NCI-H82 treated with DMSO at 0.1 percent for 48 hours (cell line): Measurements from ENCODE around the gene CFDP1.
"Not testable (repeated sequence)": the region's sequence is repeated elsewhere in the genome, so short reads cannot be mapped to it uniquely, and the experiment has no call there.

ENCODE experiments used
- DNase-seq: peaks from one replicate; lab custom pipeline; 2025; ENCODE audit not compliant: unreplicated experiment; lab: John Stamatoyannopoulos, UW

The CFDP1 gene

GRCh38 chr16:75459691-75460090 lies 26.4 kb upstream of the CFDP1 start:
- no peak for DNase-seq

- DNase-seq: no peak
These were observed 25.1 kb upstream of the CFDP1 start for GRCh38 chr16:75458439-75458838.

- DNase-seq: no peak
These were observed 24.7 kb upstream of the CFDP1 start for GRCh38 chr16:75458029-75458428.

- no peak for DNase-seq
These were observed 24.2 kb upstream of the CFDP1 start for GRCh38 chr16:75457485-75458021.

GRCh38 chr16:75456971-75457370 lies 23.7 kb upstream of the CFDP1 start:
- no peak for DNase-seq

- not testable (repeated sequence) for DNase-seq
These were observed 23.2 kb upstream of the CFDP1 start for GRCh38 chr16:75456486-75456885.

GRCh38 chr16:75455677-75456076 lies 22.4 kb upstream of the CFDP1 start:
- DNase-seq: peak; percentile 86

GRCh38 chr16:75452464-75453190 lies 19.3 kb upstream of the CFDP1 start:
- DNase-seq: no peak

- no peak for DNase-seq
These were observed 13.1 kb upstream of the CFDP1 start for GRCh38 chr16:75446416-75446815.

GRCh38 chr16:75445298-75445697 lies 12.0 kb upstream of the CFDP1 start:
- no peak for DNase-seq

- no peak for DNase-seq
These were observed 10.0 kb upstream of the CFDP1 start for GRCh38 chr16:75443298-75443697.

- DNase-seq: peak; percentile 86
These were observed 570 bp upstream of the CFDP1 start for GRCh38 chr16:75433732-75434413.

GRCh38 chr16:75429621-75430403 lies 3.5 kb downstream of the CFDP1 start:
- no peak for DNase-seq

GRCh38 chr16:75426524-75426923 lies 6.8 kb downstream of the CFDP1 start:
- DNase-seq: not testable (repeated sequence)

GRCh38 chr16:75424105-75424762 lies 9.1 kb downstream of the CFDP1 start:
- DNase-seq: not testable (repeated sequence)

- no peak for DNase-seq
These were observed 9.6 kb downstream of the CFDP1 start for GRCh38 chr16:75423723-75424104.

GRCh38 chr16:75421820-75422126 lies 11.5 kb downstream of the CFDP1 start:
- no peak for DNase-seq

GRCh38 chr16:75420987-75421819 lies 12.1 kb downstream of the CFDP1 start:
- peak; percentile 87 for DNase-seq

GRCh38 chr16:75416904-75417565 lies 16.3 kb downstream of the CFDP1 start:
- DNase-seq: no peak
